Endothelial cell of umbilical vein (primary cell): ENCODE data around the gene ARHGEF19. TPM values are rescaled to one million over a fixed set of nuclear protein-coding genes. Genes with fewer than 3 reads are reported as not detected.

Experiments
- BruUV-seq: library from RNA; stranded (reverse); fragments of 400-500 nt; replicated peaks from 2 replicates; lab custom pipeline; 2021; lab: Mats Ljungman, UMichigan
- CTCF ChIA-PET: fragments of 300-600, 350-600 bp; sonication (Branson Sonifier 250); formaldehyde crosslinking; loops from one replicate; lab custom pipeline; 2021; ENCODE audit warnings: antibody characterized with exemption, inconsistent platforms; lab: Charles Lee
- POLR2A ChIA-PET: fragments of 300-600, 350-600 bp; sonication (Branson Sonifier 250); formaldehyde crosslinking; loops from one replicate; lab custom pipeline; 2021; ENCODE audit warnings: antibody characterized with exemption, inconsistent platforms; lab: Charles Lee
- DNase-seq: peaks from one replicate; pipeline ENCODE4 v3.0.0-alpha.2; 2011; ENCODE audit warnings: low read depth, low spot score
- FAIRE-seq: peaks from 2 replicates; lab custom pipeline; 2011; peaks lifted over from hg19 to GRCh38; lab: Jason Lieb, UNC
- H2AFZ ChIP-seq: 2 replicates; pipeline ENCODE4 v1.6.0; 2012; ENCODE audit warnings: low read depth, low read length, control low read depth, inconsistent platforms
- H3K27ac ChIP-seq: 2 replicates; pipeline ENCODE4 v1.5.1; 2011; ENCODE audit warnings: low read depth, mild to moderate bottlenecking, control low read depth, low read length, moderate library complexity; ENCODE audit not compliant: insufficient read depth
- H3K27me3 ChIP-seq, 2 experiments: 2 replicates each; pipeline versions ENCODE4 v1.6.0 to v1.6.1; 2011; ENCODE audit warnings: low read length in 2 of 2, mixed read lengths in 1 of 2; ENCODE audit not compliant: control insufficient read depth in 2 of 2, insufficient read depth in 2 of 2
- H3K36me3 ChIP-seq, 2 experiments: 2 replicates in 1 of 2; 3 replicates in 1 of 2; pipeline ENCODE4 v1.5.1; 2011; ENCODE audit warnings: low read length in 2 of 2, mild to moderate bottlenecking in 1 of 2, moderate library complexity in 1 of 2; ENCODE audit not compliant: control insufficient read depth in 2 of 2, insufficient read depth in 2 of 2; ENCODE audit errors: extremely low read depth in 1 of 2
- H3K4me1 ChIP-seq: 3 replicates; pipeline ENCODE4 v1.5.1; 2011; ENCODE audit warnings: mild to moderate bottlenecking, low read length; ENCODE audit not compliant: control insufficient read depth, insufficient read depth; ENCODE audit errors: extremely low read depth
- H3K4me2 ChIP-seq: 2 replicates; pipeline ENCODE4 v1.6.1; 2011; ENCODE audit warnings: low read length, control low read depth, mixed read lengths; ENCODE audit not compliant: insufficient read depth
- H3K4me3 ChIP-seq, 3 experiments: fragments of 200-600 bp in 1 of 3; sonication (generic), shearing (Covaris generic) in 1 of 3; replicated peaks in 1 of 3; 2 replicates each; pipeline ENCODE4 v1.5.1; 2011 to 2016; ENCODE audit warnings: control low read depth in 3 of 3, low read length in 3 of 3, mild to moderate bottlenecking in 2 of 3, inconsistent platforms in 1 of 3, low read depth in 1 of 3, moderate library complexity in 1 of 3; ENCODE audit not compliant: insufficient read depth in 1 of 3
- H3K79me2 ChIP-seq: 2 replicates; pipeline ENCODE4 v1.6.0; 2012; ENCODE audit warnings: low read length, inconsistent platforms; ENCODE audit not compliant: control insufficient read depth, insufficient read depth
- H3K9ac ChIP-seq: replicated peaks from 2 replicates; pipeline ENCODE3; 2011; ENCODE audit warnings: low read length, control low read depth; ENCODE audit not compliant: insufficient read depth; ENCODE audit errors: extremely low read depth
- H3K9me1 ChIP-seq: replicated peaks from 3 replicates; pipeline ENCODE4 v1.6.0; 2011; ENCODE audit warnings: mild to moderate bottlenecking, low read length; ENCODE audit not compliant: control insufficient read depth, insufficient read depth; ENCODE audit errors: extremely low read depth
- H3K9me3 ChIP-seq: replicated peaks from 2 replicates; pipeline ENCODE4 v1.5.1; 2012; ENCODE audit warnings: low read length, inconsistent platforms; ENCODE audit not compliant: control insufficient read depth, insufficient read depth
- H4K20me1 ChIP-seq: replicated peaks from 2 replicates; pipeline ENCODE3; 2011; ENCODE audit warnings: mild to moderate bottlenecking, low read length; ENCODE audit not compliant: control insufficient read depth, insufficient read depth; ENCODE audit errors: extremely low read depth
- CTCF ChIP-seq, 2 donors: IDR thresholded peaks; 1 replicate in 1 of 2; 2 replicates in 1 of 2; pipeline ENCODE4 v1.5.1; 2011; ENCODE audit warnings: low read length in 2 of 2, mild to moderate bottlenecking in 2 of 2, moderate library complexity in 2 of 2, control low read depth in 1 of 2, inconsistent platforms in 1 of 2, low read depth in 1 of 2; ENCODE audit not compliant: insufficient read depth in 1 of 2; ENCODE audit errors: extremely low read depth in 1 of 2
- EZH2 ChIP-seq: IDR thresholded peaks from 2 replicates; pipeline ENCODE4 v1.6.1; 2012; ENCODE audit warnings: borderline replicate concordance, low read depth, mild to moderate bottlenecking, moderate library complexity, low read length, inconsistent platforms; ENCODE audit not compliant: severe bottlenecking
- FOS ChIP-seq: IDR thresholded peaks from 2 replicates; pipeline ENCODE4 v1.6.1; 2011; ENCODE audit warnings: mild to moderate bottlenecking, low read length, moderate library complexity, borderline replicate concordance; ENCODE audit not compliant: insufficient read depth
- GATA2 ChIP-seq: IDR thresholded peaks from 2 replicates; pipeline ENCODE4 v1.7.0; 2011; ENCODE audit warnings: low read depth, mild to moderate bottlenecking, moderate library complexity, mixed read lengths, low read length; ENCODE audit not compliant: insufficient read length, insufficient read depth
- JUN ChIP-seq: IDR thresholded peaks from 2 replicates; pipeline ENCODE4 v1.6.1; 2011; ENCODE audit warnings: borderline replicate concordance, low read depth; ENCODE audit not compliant: insufficient read length, insufficient read depth
- MAX ChIP-seq: IDR thresholded peaks from 2 replicates; pipeline ENCODE4 v1.6.1; 2011; ENCODE audit not compliant: insufficient read depth, insufficient read length
- MYC ChIP-seq: IDR thresholded peaks from one replicate; pipeline ENCODE4 v1.6.1; 2011; ENCODE audit warnings: mild to moderate bottlenecking, low read depth, low read length
- POLR2A ChIP-seq: IDR thresholded peaks from 2 replicates; pipeline ENCODE4 v1.6.1; 2012; ENCODE audit warnings: low read depth, mild to moderate bottlenecking, control low read depth, low read length
- POLR2AphosphoS5 ChIP-seq: IDR thresholded peaks from 2 replicates; pipeline ENCODE4 v1.6.1; 2012; ENCODE audit warnings: low read depth, mild to moderate bottlenecking, control low read depth, low read length, moderate library complexity; ENCODE audit not compliant: insufficient read depth
- dilution Hi-C: fragments of 300-500 bp; cut with MboI; formaldehyde crosslinking; loops from one replicate; pipeline ENCODE4 v1.15.0; 2019; ENCODE audit warnings: low sequenced_read_pairs; ENCODE audit not compliant: extremely low pct_ligation_motif_present
- intact Hi-C: fragments of 100-400 bp; cut with micrococcal nuclease; formaldehyde crosslinking; loops from one replicate; pipeline ENCODE4 v1.10.0; 2022
- polyA plus RNA-seq, 4 experiments: library from polyadenylated mRNA; depleted of rRNA in 3 of 4; stranded (reverse) in 3 of 4; unstranded in 1 of 4; fragments of >200 nt; gene quantifications; 2 replicates each; pipeline versions ENCODE4 v1.2.1 to v1.2.3, GENCODE V29; 2011 to 2012; ENCODE audit warnings: missing spikeins in 1 of 4
- total RNA-seq: library from RNA; stranded (reverse); gene quantifications from 2 replicates; pipeline ENCODE4 v1.2.3, GENCODE V29; 2021

Gene ARHGEF19
- total and polyA plus RNA-seq, 2 donors (not counting 3 experiments of a cell fraction or from before 2014, with no cell fraction given), result 6.2 to 8.0 TPM

GRCh38 chr1:16171314-16172151 lies 40.9 kb downstream of the ARHGEF19 start:
- no peak for DNase-seq

More at GRCh38 chr1:16171314-16172151, 40.9 kb downstream of the ARHGEF19 start:
- BruUV-seq, result no TSS peak
- Histone ChIP-seq H2AFZ (no peak overlapping the region), H3K4me1 (peaks cover 29% of the 10 kb centered on the region), H3K4me2 (no peak overlapping the region), H3K9ac (no peak overlapping the region), H3K4me3 (no peak overlapping the region), H3K79me2 (no peaks in the 10 kb centered on the region), H3K27ac (no peak overlapping the region), H4K20me1 (no peaks in the 10 kb centered on the region), H3K27me3 (no peaks in the 10 kb centered on the region), H3K36me3 (no peaks in the 10 kb centered on the region), H3K9me3 (no peaks in the 10 kb centered on the region), H3K9me1 (no peaks in the 10 kb centered on the region)
- ChIA-PET CTCF (interaction anchor here (1.8 kb wide), 1 partner anchor 26 kb away, joined by 4 read pairs; no protein-coding TSS in a partner anchor), POLR2A (no interaction called here)
- FAIRE-seq, result no peak
- dilution Hi-C loops, result no loop called here
- no peak for TF ChIP-seq MYC
- no peak for TF ChIP-seq MAX
- TF ChIP-seq FOS, result no peak
- TF ChIP-seq JUN, result no peak
- no peak for TF ChIP-seq POLR2A
- no peak for TF ChIP-seq POLR2AphosphoS5
- TF ChIP-seq EZH2, result no peak
- TF ChIP-seq GATA2, result no peak
- no peak for TF ChIP-seq CTCF (IDR thresholded peaks at IDR 0.05; ENCODE audit: extremely low read depth in 1 of 2, insufficient read depth in 1 of 2, low read depth in 1 of 2, low read length in 2 of 2)
- intact Hi-C loops, result no loop called here
